ENCODE measurements around the gene STRADA.

DNA sequence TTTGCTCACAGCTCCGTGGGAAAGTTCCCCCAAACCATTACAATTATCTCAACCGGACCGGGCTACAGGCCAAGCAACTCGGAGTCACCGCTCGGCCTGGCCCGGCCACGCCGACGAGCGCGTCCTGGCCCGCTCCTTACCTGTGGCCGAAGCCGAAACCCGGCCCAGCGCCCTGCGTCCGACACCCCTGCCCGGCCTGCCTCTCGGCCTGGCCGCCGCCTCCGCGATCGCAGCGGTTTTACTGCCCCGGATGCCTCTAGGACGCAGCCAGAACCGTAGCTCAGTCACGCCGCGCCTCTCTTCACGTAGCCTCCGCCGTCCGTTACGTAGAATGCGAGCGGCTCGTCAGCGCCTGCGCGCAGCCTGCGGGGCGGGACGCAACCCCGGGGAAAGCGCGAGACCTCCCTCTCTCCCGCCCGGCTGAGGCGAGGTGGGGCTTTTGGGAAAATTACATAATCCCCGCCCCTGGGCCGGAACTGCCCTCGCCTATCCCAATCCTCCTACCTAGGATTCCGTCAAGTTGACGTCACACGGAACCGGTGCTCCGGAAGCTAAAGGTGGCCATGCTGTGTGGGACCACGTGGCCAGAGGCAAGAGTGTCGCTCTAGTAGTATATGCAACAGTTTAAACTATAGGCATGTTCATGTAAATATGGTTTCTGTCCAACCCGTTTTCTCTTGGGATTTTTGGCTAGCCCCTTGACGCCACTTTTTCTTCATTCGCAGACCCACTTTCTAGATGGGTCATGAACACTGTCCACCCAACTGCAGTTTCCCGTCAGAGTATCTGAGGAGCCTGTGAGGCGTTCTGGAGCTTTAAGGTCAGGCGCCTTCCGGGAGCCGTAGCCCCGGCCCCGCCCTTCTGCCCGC, 31.9 kb upstream of the STRADA start, which contains the start of gene CCDC47:
- no peak for TF ChIP-seq PPARA (CRISPR knock-in tag; IDR thresholded peaks at IDR 0.05; ENCODE audit: borderline replicate concordance)
- no peak for TF ChIP-seq TCF4 (CRISPR knock-in tag; IDR thresholded peaks at IDR 0.05; ENCODE audit: borderline replicate concordance)
- TF ChIP-seq, protein P1, sequence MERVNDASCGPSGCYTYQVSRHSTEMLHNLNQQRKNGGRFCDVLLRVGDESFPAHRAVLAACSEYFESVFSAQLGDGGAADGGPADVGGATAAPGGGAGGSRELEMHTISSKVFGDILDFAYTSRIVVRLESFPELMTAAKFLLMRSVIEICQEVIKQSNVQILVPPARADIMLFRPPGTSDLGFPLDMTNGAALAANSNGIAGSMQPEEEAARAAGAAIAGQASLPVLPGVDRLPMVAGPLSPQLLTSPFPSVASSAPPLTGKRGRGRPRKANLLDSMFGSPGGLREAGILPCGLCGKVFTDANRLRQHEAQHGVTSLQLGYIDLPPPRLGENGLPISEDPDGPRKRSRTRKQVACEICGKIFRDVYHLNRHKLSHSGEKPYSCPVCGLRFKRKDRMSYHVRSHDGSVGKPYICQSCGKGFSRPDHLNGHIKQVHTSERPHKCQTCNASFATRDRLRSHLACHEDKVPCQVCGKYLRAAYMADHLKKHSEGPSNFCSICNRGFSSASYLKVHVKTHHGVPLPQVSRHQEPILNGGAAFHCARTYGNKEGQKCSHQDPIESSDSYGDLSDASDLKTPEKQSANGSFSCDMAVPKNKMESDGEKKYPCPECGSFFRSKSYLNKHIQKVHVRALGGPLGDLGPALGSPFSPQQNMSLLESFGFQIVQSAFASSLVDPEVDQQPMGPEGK (CRISPR knock-in tag; IDR thresholded peaks at IDR 0.05; ENCODE audit: borderline replicate concordance): no peak
- no peak for TF ChIP-seq ZNF8 (CRISPR knock-in tag; IDR thresholded peaks at IDR 0.05)
- TF ChIP-seq SNAI2 (CRISPR knock-in tag; IDR thresholded peaks at IDR 0.05): no peak
- no peak for TF ChIP-seq ZNF565 (CRISPR knock-in tag; conservative IDR thresholded peaks at IDR 0.05; ENCODE audit: low read depth)
- no peak for TF ChIP-seq ZFP30 (CRISPR knock-in tag; IDR thresholded peaks at IDR 0.05)
- TF ChIP-seq CSDC2 (CRISPR knock-in tag; IDR thresholded peaks at IDR 0.05): peak; percentile 43; the same call in 1 of the 2 replicates

Data from SK-N-SH treated with all-trans-retinoic acid at 6 μM for 48 hours (cell line).